Peyer's patch (tissue), 4 donors: Measurements from ENCODE around the gene UCK2.

Source experiments
- CTCF ChIP-seq, 6 experiments: fragments of 450-650 bp in 4 of 6; fragments of 200-600 bp in 2 of 6; sonication (generic) in 1 of 6; IDR thresholded peaks; one replicate each; pipeline ENCODE4 v1.5.1; 2017 to 2019; ENCODE audit warnings: antibody characterized with exemption in 6 of 6, mild to moderate bottlenecking in 3 of 6, moderate library complexity in 1 of 6
- POLR2A ChIP-seq, 2 donors: fragments of 450-650 bp; IDR thresholded peaks; one replicate each; pipeline ENCODE4 v1.5.1; 2017; ENCODE audit warnings: antibody characterized with exemption in 2 of 2, mild to moderate bottlenecking in 2 of 2, moderate library complexity in 2 of 2

GRCh38 chr1:165917166-165917565 is 89.8 kb downstream of the UCK2 start:
- no peak for TF ChIP-seq CTCF (IDR thresholded peaks at IDR 0.05)
- TF ChIP-seq POLR2A (IDR thresholded peaks at IDR 0.05): no peak
